BLaER1 (cell line): ENCODE results near the gene LGALS7B.
"Not testable (repeated sequence)": the region's sequence is repeated elsewhere in the genome, so short reads cannot be mapped to it uniquely, and the experiment has no call there.

Experiments used
- H3K27ac ChIP-seq: shearing (Covaris generic); formaldehyde crosslinking; 2 replicates; pipeline ENCODE4 v1.8.1; 2022
- H3K27me3 ChIP-seq: shearing (Covaris generic); formaldehyde crosslinking; 2 replicates; pipeline ENCODE4 v1.8.1; 2022
- H3K36me3 ChIP-seq: shearing (Covaris generic); formaldehyde crosslinking; 2 replicates; pipeline ENCODE4 v1.8.1; 2022
- H3K4me1 ChIP-seq: shearing (Covaris generic); formaldehyde crosslinking; 2 replicates; pipeline ENCODE4 v1.8.1; 2022
- H3K4me2 ChIP-seq: shearing (Covaris generic); formaldehyde crosslinking; 2 replicates; pipeline ENCODE4 v1.8.1; 2022
- H3K4me3 ChIP-seq: shearing (Covaris generic); formaldehyde crosslinking; 2 replicates; pipeline ENCODE4 v1.8.1; 2022
- H3K9ac ChIP-seq: shearing (Covaris generic); formaldehyde crosslinking; 2 replicates; pipeline ENCODE4 v1.8.1; 2022
- H3K9me3 ChIP-seq: shearing (Covaris generic); formaldehyde crosslinking; 2 replicates; pipeline ENCODE4 v1.8.1; 2022
- H4K20me1 ChIP-seq: shearing (Covaris generic); formaldehyde crosslinking; 2 replicates; pipeline ENCODE4 v1.8.1; 2022
- Cebpa-rat ChIP-seq: shearing (Covaris generic); IDR thresholded peaks from 2 replicates; pipeline ENCODE4 v1.8.1; 2022

The LGALS7B gene

DNA sequence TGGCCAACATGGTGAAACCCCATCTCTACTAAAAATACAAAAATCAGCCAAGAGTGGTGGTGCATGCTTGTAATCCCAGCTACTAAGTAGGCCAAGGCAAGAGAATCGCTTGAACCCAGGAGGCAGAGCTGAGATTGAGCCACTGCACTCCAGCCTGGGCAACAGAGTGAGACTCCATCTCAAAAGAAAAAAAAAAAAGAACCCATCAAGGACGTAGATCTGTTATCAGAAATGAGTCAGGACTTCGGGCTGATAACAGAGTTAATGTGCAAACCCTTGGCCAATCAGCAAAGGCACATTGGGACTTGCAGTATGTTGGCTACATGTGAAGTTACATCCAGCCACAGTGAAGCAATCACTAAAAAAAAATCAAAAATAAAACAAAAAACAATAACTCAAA, 4.8 kb upstream of the LGALS7B start:
- Histone ChIP-seq H3K4me1 (peaks cover 18% of the 10 kb centered on the region), H3K27me3 (no peaks in the 10 kb centered on the region), H3K9ac (no peak overlapping the region), H3K27ac (no peak overlapping the region), H3K36me3 (no peaks in the 10 kb centered on the region), H3K4me3 (no peak overlapping the region), H3K4me2 (no peak overlapping the region), H3K9me3 (no peaks in the 10 kb centered on the region), H4K20me1 (no peaks in the 10 kb centered on the region)
- no peak for TF ChIP-seq Cebpa-rat

DNA sequence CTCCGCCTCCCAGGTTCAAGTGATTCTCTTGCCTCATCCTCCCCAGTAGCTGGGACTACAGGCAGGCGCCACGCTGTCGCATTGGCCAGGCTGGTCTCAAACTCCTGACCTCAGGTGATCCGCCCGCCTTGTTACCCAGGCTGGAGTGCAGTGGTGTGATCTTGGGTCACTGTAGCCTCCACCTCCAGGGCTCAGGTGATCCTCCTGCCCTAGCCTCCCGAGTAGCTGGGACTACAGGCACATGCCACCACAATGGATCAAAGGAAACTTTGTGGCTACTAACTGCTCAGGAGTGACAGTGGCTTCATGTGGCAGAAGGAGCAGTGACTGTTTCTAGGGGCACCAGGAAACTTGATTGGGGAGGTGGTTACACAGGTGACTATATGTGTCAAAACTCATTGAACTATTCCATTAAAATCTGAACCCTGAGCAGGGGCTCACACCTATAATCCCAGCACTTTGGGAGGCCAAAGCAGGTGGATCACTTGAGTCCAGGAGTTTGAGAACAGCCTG, 3.8 kb upstream of the LGALS7B start:
- Histone ChIP-seq H3K4me3 (no peak overlapping the region), H3K9ac (no peak overlapping the region), H3K27ac (no peak overlapping the region), H3K4me1 (peaks cover 18% of the 10 kb centered on the region), H3K36me3 (no peaks in the 10 kb centered on the region), H3K27me3 (no peaks in the 10 kb centered on the region), H3K4me2 (no peak overlapping the region), H3K9me3 (no peaks in the 10 kb centered on the region), H4K20me1 (no peaks in the 10 kb centered on the region)
- TF ChIP-seq Cebpa-rat = no peak

- H3K36me3 ChIP-seq, H3K4me2 ChIP-seq, H3K9me3 ChIP-seq, H3K27me3 ChIP-seq, H3K9ac ChIP-seq, H4K20me1 ChIP-seq, H3K27ac ChIP-seq, H3K4me3 ChIP-seq: not testable (repeated sequence)
- peaks cover 18% of the 10 kb centered on the region for H3K4me1 ChIP-seq
- TF ChIP-seq Cebpa-rat = 0 out of 2 replicates have a peak, but pooled peaks have one; percentile 19
Observed at GRCh38 chr19:38786061-38786460, 2.9 kb upstream of the LGALS7B start.

DNA sequence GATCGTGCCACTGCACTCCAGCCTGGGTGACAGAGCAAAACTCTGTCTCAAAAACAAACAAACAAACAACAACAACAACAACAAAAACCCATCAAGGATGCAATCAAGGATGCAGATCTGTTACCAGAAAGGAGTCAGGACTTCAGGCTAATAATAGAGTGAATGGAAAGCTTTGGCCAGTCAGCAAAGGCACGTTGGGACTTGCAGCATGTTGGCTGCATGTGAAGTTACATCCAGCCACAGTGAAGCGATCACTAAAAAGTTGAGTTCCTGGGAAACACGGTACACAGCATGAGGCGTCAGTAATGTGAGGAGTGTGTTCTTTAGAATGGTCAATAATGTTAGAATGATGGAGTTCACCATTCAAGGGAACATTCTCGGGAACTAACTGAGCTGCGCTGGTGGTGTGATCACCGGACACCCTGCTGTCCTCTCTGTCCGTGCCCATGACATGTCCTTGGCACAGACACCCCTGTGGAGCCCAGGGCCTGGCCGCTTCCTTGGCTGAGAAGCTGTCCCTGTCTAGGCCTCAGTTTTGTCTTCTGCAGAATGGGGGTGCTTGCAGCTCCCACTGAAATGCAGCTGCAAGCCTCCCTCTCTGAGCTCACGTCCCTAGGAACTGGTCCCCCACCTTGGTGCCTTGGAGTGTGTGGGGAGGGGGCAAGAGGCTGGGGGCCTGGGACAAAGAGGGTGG, 2.3 kb upstream of the LGALS7B start:
- Histone ChIP-seq H3K4me3 (no peak overlapping the region), H3K9ac (no peak overlapping the region), H4K20me1 (no peaks in the 10 kb centered on the region), H3K27me3 (no peaks in the 10 kb centered on the region), H3K4me2 (no peak overlapping the region), H3K27ac (no peak overlapping the region), H3K9me3 (no peaks in the 10 kb centered on the region), H3K4me1 (peaks cover 18% of the 10 kb centered on the region), H3K36me3 (no peaks in the 10 kb centered on the region)
- no peak for TF ChIP-seq Cebpa-rat

DNA sequence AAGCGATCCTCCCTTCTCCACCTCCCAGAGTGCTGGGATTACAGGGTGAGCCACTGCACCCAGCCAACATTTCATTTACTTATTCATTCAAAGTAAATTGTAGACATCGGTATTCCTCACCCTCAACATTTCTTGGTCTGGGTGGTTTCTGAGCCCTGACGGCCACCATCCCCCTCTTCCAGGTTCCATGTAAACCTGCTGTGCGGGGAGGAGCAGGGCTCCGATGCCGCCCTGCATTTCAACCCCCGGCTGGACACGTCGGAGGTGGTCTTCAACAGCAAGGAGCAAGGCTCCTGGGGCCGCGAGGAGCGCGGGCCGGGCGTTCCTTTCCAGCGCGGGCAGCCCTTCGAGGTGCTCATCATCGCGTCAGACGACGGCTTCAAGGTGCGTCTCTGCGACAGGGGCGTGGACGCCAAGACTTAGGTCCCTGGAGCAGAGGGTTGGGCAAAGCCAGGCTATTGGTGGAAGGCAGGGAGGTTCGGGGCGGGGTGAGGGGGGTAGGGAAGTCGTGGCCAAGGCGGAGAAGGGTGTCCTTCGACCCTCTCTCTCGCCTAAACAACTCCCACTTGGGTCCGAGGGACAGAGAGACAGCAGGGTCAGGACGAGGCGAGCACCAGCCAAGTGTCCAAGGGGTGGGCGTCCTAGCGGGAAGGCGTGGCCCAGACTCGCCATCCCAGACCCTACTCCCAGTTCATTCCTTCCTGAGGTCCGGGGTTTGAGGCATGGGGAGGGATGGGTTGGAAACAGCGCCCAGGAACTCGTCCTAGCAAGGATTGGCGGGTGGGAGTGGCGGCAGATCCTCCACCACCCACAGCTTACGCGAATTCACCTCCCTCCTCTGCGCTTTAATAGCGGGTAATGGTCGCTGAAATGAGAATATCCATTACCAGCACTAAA, 1.8 kb downstream of the LGALS7B start:
- not testable (repeated sequence) for H3K4me2 ChIP-seq, H3K4me3 ChIP-seq, H3K9me3 ChIP-seq

GRCh38 chr19:38791451-38792064, 2.6 kb downstream of the LGALS7B start:
- not testable (repeated sequence) for H3K36me3 ChIP-seq, H3K27ac ChIP-seq, H4K20me1 ChIP-seq, H3K9ac ChIP-seq, H3K4me3 ChIP-seq, H3K4me2 ChIP-seq, H3K4me1 ChIP-seq, H3K9me3 ChIP-seq
- peaks cover 18% of the 10 kb centered on the region for H3K27me3 ChIP-seq

More for the DNA sequence above, 1.8 kb downstream of the LGALS7B start:
- H3K9ac ChIP-seq, H3K36me3 ChIP-seq, H3K4me1 ChIP-seq, H4K20me1 ChIP-seq, H3K27ac ChIP-seq: not testable (repeated sequence)
- H3K27me3 ChIP-seq = peaks cover 18% of the 10 kb centered on the region

DNA sequence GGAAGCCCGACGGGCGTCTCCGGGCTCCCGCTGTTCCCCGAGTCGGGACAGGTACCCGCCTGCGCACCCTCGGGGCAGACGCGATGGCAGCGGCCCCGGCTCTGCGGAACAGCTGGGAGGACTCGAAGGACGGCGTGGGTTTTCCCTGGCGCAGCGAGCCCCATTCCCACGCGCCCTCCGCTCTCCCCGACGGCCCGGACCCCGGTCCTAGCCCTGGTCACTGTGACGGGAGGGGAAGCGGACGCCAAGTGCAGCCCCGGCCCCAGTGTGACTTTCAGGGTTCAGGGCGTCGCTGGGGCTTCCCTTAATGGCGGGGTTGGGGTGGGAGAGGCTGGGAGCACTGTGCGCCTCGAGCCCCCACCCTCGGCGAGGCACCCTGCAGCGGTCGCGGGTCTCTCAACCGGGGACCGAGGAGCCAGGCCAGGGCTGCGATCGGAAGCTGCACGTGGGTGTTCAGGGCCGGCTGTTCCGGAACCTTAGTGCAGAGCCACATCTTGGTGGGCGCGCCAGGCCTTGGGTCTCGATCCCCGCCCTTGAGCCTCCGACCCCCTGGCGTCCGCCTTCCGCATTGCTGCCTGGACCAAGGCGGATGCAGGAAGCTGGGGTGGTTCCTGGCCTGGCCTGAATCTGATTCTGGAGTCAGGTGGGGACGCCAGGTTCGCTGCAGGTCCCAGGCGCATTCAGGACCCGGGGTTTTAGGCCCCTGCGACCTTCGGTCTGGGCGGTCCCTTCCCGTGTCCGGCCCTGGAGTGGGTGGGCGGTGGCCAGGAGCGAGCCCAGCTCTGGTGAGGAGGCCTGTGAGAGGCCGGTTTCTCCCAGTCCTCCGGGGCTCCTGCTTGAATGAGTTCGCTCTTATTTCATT, 3.5 kb downstream of the LGALS7B start:
- Histone ChIP-seq H4K20me1 (no peaks in the 10 kb centered on the region), H3K9ac (no peak overlapping the region), H3K27ac (peak overlapping the region; percentile 51; the same call in 1 of the 2 replicates), H3K4me3 (no peak overlapping the region), H3K9me3 (peaks cover 7% of the 10 kb centered on the region; the same call in 1 of the 2 replicates), H3K4me2 (peak overlapping the region; percentile 60), H3K36me3 (no peaks in the 10 kb centered on the region), H3K4me1 (peaks cover 7% of the 10 kb centered on the region; the same call in 1 of the 2 replicates), H3K27me3 (peaks cover 18% of the 10 kb centered on the region)
- no peak for TF ChIP-seq Cebpa-rat

GRCh38 chr19:38793177-38793576, 4.2 kb downstream of the LGALS7B start:
- Histone ChIP-seq H3K27me3 (peaks cover 18% of the 10 kb centered on the region), H3K4me2 (no peak overlapping the region), H3K27ac (no peak overlapping the region), H4K20me1 (no peaks in the 10 kb centered on the region), H3K36me3 (no peaks in the 10 kb centered on the region), H3K4me3 (no peak overlapping the region), H3K4me1 (peaks cover 7% of the 10 kb centered on the region; the same call in 1 of the 2 replicates), H3K9ac (no peak overlapping the region), H3K9me3 (peaks cover 7% of the 10 kb centered on the region; the same call in 1 of the 2 replicates)
- no peak for TF ChIP-seq Cebpa-rat

GRCh38 chr19:38793671-38794070, 4.7 kb downstream of the LGALS7B start:
- H4K20me1 ChIP-seq = no peaks in the 10 kb centered on the region
- TF ChIP-seq Cebpa-rat = no peak
- peaks cover 18% of the 10 kb centered on the region for H3K27me3 ChIP-seq
- no peaks in the 10 kb centered on the region for H3K36me3 ChIP-seq
- no peak overlapping the region for H3K27ac ChIP-seq
- no peak overlapping the region for H3K4me2 ChIP-seq
- peaks cover 7% of the 10 kb centered on the region; the same call in 1 of the 2 replicates for H3K9me3 ChIP-seq
- no peak overlapping the region for H3K4me3 ChIP-seq
- no peak overlapping the region for H3K9ac ChIP-seq
- peaks cover 7% of the 10 kb centered on the region; the same call in 1 of the 2 replicates for H3K4me1 ChIP-seq
